HL-60 (cell line): ENCODE results near the gene TRIM62.

Experiments
- CTCF ChIP-seq: IDR thresholded peaks from one replicate; pipeline ENCODE4 v1.5.1; 2011; ENCODE audit warnings: low read length, control low read depth, inconsistent platforms; ENCODE audit not compliant: insufficient read depth
- POLR2AphosphoS5 ChIP-seq: IDR thresholded peaks from 2 replicates; pipeline ENCODE4 v1.6.1; 2012; ENCODE audit warnings: low read depth
- TF ChIP-seq, protein P1 (sequence below): IDR thresholded peaks from 2 replicates; pipeline ENCODE4 v1.6.1; 2012; ENCODE audit warnings: low read depth; ENCODE audit not compliant: insufficient replicate concordance

DNA sequence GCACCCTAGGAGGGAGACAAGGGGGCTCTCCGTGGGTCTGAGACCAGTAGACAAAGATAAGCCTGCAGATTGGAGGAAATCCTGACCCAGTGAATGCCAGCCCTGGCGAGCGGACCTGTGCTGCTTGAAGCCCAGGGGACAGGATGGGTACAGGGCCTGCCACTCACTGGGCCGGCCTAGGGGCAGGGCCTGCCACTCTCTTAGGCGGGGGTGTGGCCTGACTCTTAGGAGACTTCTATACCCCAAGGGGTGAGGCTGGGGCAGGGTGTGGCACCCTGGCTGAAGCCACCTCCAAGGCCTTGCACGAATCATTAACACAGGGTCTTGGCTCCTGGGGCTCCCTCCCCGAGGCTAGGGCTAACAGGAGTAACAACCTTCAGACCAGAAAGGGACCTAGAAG lies 30.7 kb downstream of the TRIM62 start:
- TF ChIP-seq CTCF: no peak
- TF ChIP-seq, protein P1, sequence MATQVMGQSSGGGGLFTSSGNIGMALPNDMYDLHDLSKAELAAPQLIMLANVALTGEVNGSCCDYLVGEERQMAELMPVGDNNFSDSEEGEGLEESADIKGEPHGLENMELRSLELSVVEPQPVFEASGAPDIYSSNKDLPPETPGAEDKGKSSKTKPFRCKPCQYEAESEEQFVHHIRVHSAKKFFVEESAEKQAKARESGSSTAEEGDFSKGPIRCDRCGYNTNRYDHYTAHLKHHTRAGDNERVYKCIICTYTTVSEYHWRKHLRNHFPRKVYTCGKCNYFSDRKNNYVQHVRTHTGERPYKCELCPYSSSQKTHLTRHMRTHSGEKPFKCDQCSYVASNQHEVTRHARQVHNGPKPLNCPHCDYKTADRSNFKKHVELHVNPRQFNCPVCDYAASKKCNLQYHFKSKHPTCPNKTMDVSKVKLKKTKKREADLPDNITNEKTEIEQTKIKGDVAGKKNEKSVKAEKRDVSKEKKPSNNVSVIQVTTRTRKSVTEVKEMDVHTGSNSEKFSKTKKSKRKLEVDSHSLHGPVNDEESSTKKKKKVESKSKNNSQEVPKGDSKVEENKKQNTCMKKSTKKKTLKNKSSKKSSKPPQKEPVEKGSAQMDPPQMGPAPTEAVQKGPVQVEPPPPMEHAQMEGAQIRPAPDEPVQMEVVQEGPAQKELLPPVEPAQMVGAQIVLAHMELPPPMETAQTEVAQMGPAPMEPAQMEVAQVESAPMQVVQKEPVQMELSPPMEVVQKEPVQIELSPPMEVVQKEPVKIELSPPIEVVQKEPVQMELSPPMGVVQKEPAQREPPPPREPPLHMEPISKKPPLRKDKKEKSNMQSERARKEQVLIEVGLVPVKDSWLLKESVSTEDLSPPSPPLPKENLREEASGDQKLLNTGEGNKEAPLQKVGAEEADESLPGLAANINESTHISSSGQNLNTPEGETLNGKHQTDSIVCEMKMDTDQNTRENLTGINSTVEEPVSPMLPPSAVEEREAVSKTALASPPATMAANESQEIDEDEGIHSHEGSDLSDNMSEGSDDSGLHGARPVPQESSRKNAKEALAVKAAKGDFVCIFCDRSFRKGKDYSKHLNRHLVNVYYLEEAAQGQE: no peak
- TF ChIP-seq POLR2AphosphoS5: no peak
